H9 (cell line): ENCODE measurements around the gene PQBP1. TPM values are rescaled to one million over a fixed set of nuclear protein-coding genes. Genes with fewer than 3 reads are reported as not detected.

Experiments used
- DNase-seq: peaks from one replicate; pipeline ENCODE4 v3.0.0-alpha.2; 2017
- H2AFZ ChIP-seq: one replicate; pipeline ENCODE4 v1.6.1; 2013; ENCODE audit warnings: mild to moderate bottlenecking, low read length, control low read depth, moderate library complexity
- H2AK5ac ChIP-seq: 2 replicates; pipeline ENCODE4 v1.6.1; 2013; ENCODE audit warnings: low read length, control low read depth, mixed read lengths; ENCODE audit not compliant: insufficient read length
- H2BK120ac ChIP-seq: one replicate; pipeline ENCODE4 v1.6.1; 2013; ENCODE audit warnings: low read depth, mild to moderate bottlenecking, low read length, control low read depth, inconsistent platforms; ENCODE audit not compliant: poor library complexity, severe bottlenecking
- H2BK12ac ChIP-seq: 2 replicates; pipeline ENCODE4 v1.6.1; 2013; ENCODE audit warnings: low read length, control low read depth, mixed read lengths, low read depth; ENCODE audit not compliant: insufficient read length
- H2BK15ac ChIP-seq: 2 replicates; pipeline ENCODE4 v1.6.1; 2013; ENCODE audit warnings: low read depth, low read length, control low read depth
- H2BK20ac ChIP-seq: one replicate; pipeline ENCODE4 v1.6.1; 2013; ENCODE audit warnings: low read depth, mild to moderate bottlenecking, low read length, control low read depth, inconsistent platforms; ENCODE audit not compliant: poor library complexity, severe bottlenecking
- H2BK5ac ChIP-seq: 2 replicates; pipeline ENCODE4 v1.6.1; 2013; ENCODE audit warnings: low read length, control low read depth, mixed read lengths; ENCODE audit not compliant: insufficient read length
- H3K14ac ChIP-seq: 2 replicates; pipeline ENCODE4 v1.6.1; 2013; ENCODE audit warnings: low read length, control low read depth; ENCODE audit not compliant: insufficient read depth
- H3K18ac ChIP-seq: 2 replicates; pipeline ENCODE4 v1.6.1; 2013; ENCODE audit warnings: low read depth, mild to moderate bottlenecking, mixed read lengths, low read length, control low read depth; ENCODE audit not compliant: insufficient read length
- H3K23ac ChIP-seq: 2 replicates; pipeline ENCODE4 v1.6.1; 2013; ENCODE audit warnings: low read length, control low read depth, mixed read lengths, low read depth; ENCODE audit not compliant: insufficient read length
- H3K23me2 ChIP-seq: 2 replicates; pipeline ENCODE4 v1.6.1; 2013; ENCODE audit warnings: low read depth, mild to moderate bottlenecking, mixed read lengths, low read length, control low read depth; ENCODE audit not compliant: insufficient read length, poor library complexity, severe bottlenecking
- H3K27ac ChIP-seq: 2 replicates; pipeline ENCODE4 v1.5.1; 2013; ENCODE audit warnings: low read length, control low read depth, mixed read lengths, low read depth; ENCODE audit not compliant: insufficient read length
- H3K27me3 ChIP-seq: 2 replicates; pipeline ENCODE4 v1.6.1; 2013; ENCODE audit warnings: low read length, control low read depth, inconsistent platforms; ENCODE audit not compliant: insufficient read depth
- H3K4ac ChIP-seq: 2 replicates; pipeline ENCODE4 v1.6.1; 2013; ENCODE audit warnings: low read depth, mild to moderate bottlenecking, control low read depth, inconsistent platforms, low read length, moderate library complexity
- H3K4me1 ChIP-seq: 2 replicates; pipeline ENCODE4 v1.6.1; 2013; ENCODE audit warnings: low read length, control low read depth, inconsistent platforms; ENCODE audit not compliant: insufficient read depth
- H3K4me2 ChIP-seq: 2 replicates; pipeline ENCODE4 v1.6.1; 2013; ENCODE audit warnings: low read length, control low read depth, mixed read lengths; ENCODE audit not compliant: insufficient read length, insufficient read depth
- H3K56ac ChIP-seq: 2 replicates; pipeline ENCODE4 v1.6.1; 2013; ENCODE audit warnings: low read depth, mild to moderate bottlenecking, mixed read lengths, low read length, control low read depth; ENCODE audit not compliant: insufficient read length
- H3K79me1 ChIP-seq: 2 replicates; pipeline ENCODE4 v1.6.1; 2013; ENCODE audit warnings: low read depth, mild to moderate bottlenecking, moderate library complexity, low read length, control low read depth, inconsistent platforms; ENCODE audit not compliant: insufficient read depth, poor library complexity, severe bottlenecking
- H3K79me2 ChIP-seq: 2 replicates; pipeline ENCODE4 v1.6.1; 2013; ENCODE audit warnings: low read length, control low read depth, inconsistent platforms; ENCODE audit not compliant: insufficient read depth
- H3K9ac ChIP-seq: 2 replicates; pipeline ENCODE4 v1.6.1; 2013; ENCODE audit warnings: low read length, control low read depth, mixed read lengths; ENCODE audit not compliant: insufficient read length; ENCODE audit errors: extremely low read depth
- H3K9me3 ChIP-seq: one replicate; pipeline ENCODE4 v1.6.1; 2013; ENCODE audit warnings: low read depth, low read length, inconsistent platforms; ENCODE audit not compliant: control insufficient read depth
- H3T11ph ChIP-seq: one replicate; pipeline ENCODE4 v1.6.1; 2013; ENCODE audit warnings: mild to moderate bottlenecking, low read length, control low read depth, inconsistent platforms
- H4K20me1 ChIP-seq: one replicate; pipeline ENCODE4 v1.6.1; 2013; ENCODE audit not compliant: control insufficient read depth, insufficient read length, insufficient read depth
- H4K5ac ChIP-seq: 2 replicates; pipeline ENCODE4 v1.6.1; 2013; ENCODE audit warnings: low read depth, mild to moderate bottlenecking, mixed read lengths, low read length, control low read depth; ENCODE audit not compliant: insufficient read length
- H4K8ac ChIP-seq: replicated peaks from 2 replicates; pipeline ENCODE4 v1.6.1; 2013; ENCODE audit warnings: low read length, control low read depth, mixed read lengths, low read depth; ENCODE audit not compliant: insufficient read length
- H4K91ac ChIP-seq: 2 replicates; pipeline ENCODE4 v1.6.1; 2013; ENCODE audit warnings: low read depth, mild to moderate bottlenecking, moderate library complexity, mixed read lengths, low read length, control low read depth; ENCODE audit not compliant: insufficient read length
- H3K27ac Mint-ChIP-seq, 3 experiments: 2 replicates in 2 of 3; 3 replicates in 1 of 3; pipeline ENCODE4 v1.8.0; 2020 to 2021; ENCODE audit warnings: mixed read lengths in 3 of 3, mild to moderate bottlenecking in 1 of 3, moderate library complexity in 1 of 3
- H3K27me3 Mint-ChIP-seq: 2 replicates; pipeline ENCODE4 v1.8.0; 2021; ENCODE audit warnings: low read depth, mild to moderate bottlenecking, moderate library complexity, mixed read lengths
- H3K36me3 Mint-ChIP-seq, 3 experiments: 2 replicates in 2 of 3; 3 replicates in 1 of 3; pipeline ENCODE4 v1.8.0; 2020 to 2021; ENCODE audit warnings: low read depth in 3 of 3, mixed read lengths in 3 of 3; ENCODE audit not compliant: insufficient read depth in 1 of 3
- H3K4me1 Mint-ChIP-seq, 2 experiments: 2 replicates each; pipeline ENCODE4 v1.8.0; 2020; ENCODE audit warnings: mixed read lengths in 2 of 2
- H3K4me3 Mint-ChIP-seq, 2 experiments: 2 replicates in 1 of 2; 3 replicates in 1 of 2; pipeline ENCODE4 v1.8.0; 2020 to 2021; ENCODE audit warnings: mild to moderate bottlenecking in 2 of 2, mixed read lengths in 2 of 2, moderate library complexity in 1 of 2
- H3K9me3 Mint-ChIP-seq, 2 experiments: 2 replicates in 1 of 2; 3 replicates in 1 of 2; pipeline ENCODE4 v1.8.0; 2020; ENCODE audit warnings: mild to moderate bottlenecking in 2 of 2, mixed read lengths in 2 of 2, moderate library complexity in 1 of 2
- CTCF ChIP-seq: fragments of 200-600 bp; sonication (generic); conservative IDR thresholded peaks from 3 replicates; pipeline ENCODE4 v1.8.0; 2021; ENCODE audit warnings: antibody characterized with exemption, mild to moderate bottlenecking
- WGBS: extraction: QIAGEN DNeasy Blood & Tissue Kit; methylation state at CpG from one replicate; pipeline ENCODE4 v1.1.7; 2013; ENCODE audit warnings: missing lambda C conversion rate, low lambda C conversion rate, mixed read lengths; ENCODE audit not compliant: insufficient read length; ENCODE audit errors: extremely low coverage; 5-methylcytosine and 5-hydroxymethylcytosine counted together
- total RNA-seq: library from RNA; stranded (reverse); gene quantifications from 2 replicates; pipeline ENCODE4 v1.2.1, GENCODE V29; 2021

Gene PQBP1
- total RNA-seq, 1 experiment from 2014 or later: 87.9 TPM

GRCh38 chrX:48939524-48940228, 41.9 kb downstream of the PQBP1 start:
- H3T11ph ChIP-seq: no peak overlapping the region
- no CpG with 5 or more reads among the region's 3 CpGs for WGBS
- no peaks in the 10 kb centered on the region for H3K9me3 ChIP-seq
- peaks cover 6% of the 10 kb centered on the region for H3K79me1 ChIP-seq
- H3K56ac ChIP-seq: no peak overlapping the region
- H2BK5ac ChIP-seq: no peak overlapping the region
- H3K4me1 ChIP-seq: peaks cover 4% of the 10 kb centered on the region; the same call in 1 of the 2 replicates
- H2BK12ac ChIP-seq: no peak overlapping the region
- H2BK20ac ChIP-seq: no peak overlapping the region
- DNase-seq: no peak
- H3K23ac ChIP-seq: no peak overlapping the region
- no peak overlapping the region for H3K4me2 ChIP-seq
- H3K27ac Mint-ChIP-seq: peak overlapping the region in 1 of 3 experiments; percentile 74; a peak in 1 of 7 replicates
- H4K8ac ChIP-seq: no peak overlapping the region
- no peak overlapping the region; the same call in 1 of the 2 replicates for H3K4ac ChIP-seq
- H3K18ac ChIP-seq: no peak overlapping the region
- H3K4me3 Mint-ChIP-seq: no peak overlapping the region
- no peak overlapping the region for H3K27ac ChIP-seq
- H3K36me3 Mint-ChIP-seq: peaks cover 34 to 63% (median 56%) of the 10 kb centered on the region in 3 experiments
- peaks cover 73 to 84% of the 10 kb centered on the region in 2 experiments for H3K9me3 Mint-ChIP-seq
- H4K20me1 ChIP-seq: no peaks in the 10 kb centered on the region
- peak overlapping the region; percentile 74 for H4K5ac ChIP-seq
- peaks cover 1% of the 10 kb centered on the region for H3K27me3 Mint-ChIP-seq
- H3K79me2 ChIP-seq: peaks cover 6% of the 10 kb centered on the region; the same call in 1 of the 2 replicates
- no peak for TF ChIP-seq CTCF
- no peak overlapping the region for H2AFZ ChIP-seq
- no peak overlapping the region for H2BK120ac ChIP-seq
- H3K14ac ChIP-seq: no peak overlapping the region
- H2BK15ac ChIP-seq: no peak overlapping the region
- no peak overlapping the region for H2AK5ac ChIP-seq
- no peak overlapping the region for H4K91ac ChIP-seq
- no peaks in the 10 kb centered on the region for H3K27me3 ChIP-seq
- no peaks in the 10 kb centered on the region for H3K23me2 ChIP-seq
- H3K4me1 Mint-ChIP-seq: peaks cover 19 to 38% of the 10 kb centered on the region in 2 experiments
- H3K9ac ChIP-seq: no peak overlapping the region
